HepG2 (cell line): Measurements from ENCODE around the gene TAF1A. TPM values are rescaled to one million over a fixed set of nuclear protein-coding genes. Genes with fewer than 3 reads are reported as not detected.

Experiments used
- BCL6 ChIP-seq: IDR thresholded peaks from 2 replicates; pipeline ENCODE4 v1.6.1; 2016; ENCODE audit warnings: missing genetic modification reagents, missing compliant biosample characterization
- CREB3 ChIP-seq: sonication (generic); formaldehyde crosslinking; IDR thresholded peaks from 2 replicates; pipeline ENCODE4 v1.5.0; 2020; ENCODE audit warnings: missing genetic modification reagents
- MXD3 ChIP-seq: IDR thresholded peaks from 2 replicates; pipeline ENCODE4 v1.6.1; 2016; ENCODE audit warnings: mild to moderate bottlenecking, missing biosample characterization, missing genetic modification reagents
- NR2F1 ChIP-seq, 2 experiments: fragments of 450-650 bp in 1 of 2; formaldehyde crosslinking in 1 of 2; IDR thresholded peaks; 2 replicates each; pipeline versions ENCODE4 v1.5.0 to v1.6.1; 2016 to 2020; ENCODE audit warnings: mild to moderate bottlenecking in 1 of 2, missing compliant biosample characterization in 1 of 2, missing genetic modification reagents in 1 of 2, moderate library complexity in 1 of 2
- SOX6 ChIP-seq, 2 experiments: fragments of 450-650 bp in 1 of 2; sonication (generic) in 1 of 2; formaldehyde crosslinking in 1 of 2; IDR thresholded peaks; 2 replicates each; pipeline versions ENCODE4 v1.4.0 to v1.6.1; 2017 to 2020; ENCODE audit warnings: antibody characterized with exemption in 1 of 2, mild to moderate bottlenecking in 1 of 2, missing genetic modification reagents in 1 of 2
- XRCC5 ChIP-seq: fragments of 200-400 bp; formaldehyde crosslinking; optimal IDR thresholded peaks from 2 replicates; pipeline ENCODE3; 2017; ENCODE audit warnings: mild to moderate bottlenecking, low read length
- ZBTB3 ChIP-seq: sonication (generic); formaldehyde crosslinking; IDR thresholded peaks from 2 replicates; pipeline ENCODE4 v1.4.0; 2020; ENCODE audit warnings: low read depth, mild to moderate bottlenecking, moderate library complexity, missing genetic modification reagents, borderline replicate concordance
- ZHX2 ChIP-seq, 2 experiments: sonication (generic) in 1 of 2; formaldehyde crosslinking in 1 of 2; IDR thresholded peaks; 2 replicates each; pipeline versions ENCODE4 v1.6.1 to v1.9.0; 2014 to 2022; ENCODE audit warnings: antibody characterized with exemption in 1 of 2, borderline replicate concordance in 1 of 2, inconsistent platforms in 1 of 2, low read depth in 1 of 2, missing genetic modification reagents in 1 of 2
- ZNF326 ChIP-seq: sonication (generic); formaldehyde crosslinking; IDR thresholded peaks from 2 replicates; pipeline ENCODE4 v1.4.0; 2020; ENCODE audit warnings: missing genetic modification reagents, borderline replicate concordance
- polyA plus RNA-seq, 8 experiments: library from polyadenylated mRNA; depleted of rRNA in 3 of 8; stranded (reverse) in 7 of 8; unstranded in 1 of 8; fragments of >200 nt; fragmentation: Illumina TruSeq in 4 of 8; extraction: Trizol in 4 of 8; gene quantifications; 2 replicates each; pipeline versions ENCODE4 v1.2.1 to v1.2.3, GENCODE V29; 2011 to 2016; ENCODE audit warnings: low read depth in 4 of 8, missing spikeins in 1 of 8, mixed read lengths in 1 of 8; ENCODE audit not compliant: insufficient read depth in 1 of 8
- total RNA-seq, 5 experiments: library from RNA; depleted of rRNA; stranded (reverse); fragments of >200 nt; fragmentation: Illumina TruSeq; extraction: Trizol; gene quantifications; 2 replicates each; pipeline ENCODE4 v1.2.3, GENCODE V29; 2016; ENCODE audit warnings: low read depth in 1 of 5

TAF1A gene
- total and polyA plus RNA-seq, 2 of the 13 experiments (the other 11 are each of a cell fraction or from before 2014, with no cell fraction given), result 3.3 to 10.7 TPM

GRCh38 chr1:222589462-222590302 lies at the start of gene TAF1A (continued):
- TF ChIP-seq ZHX2 (IDR thresholded peaks at IDR 0.05; ENCODE audit: low read depth) (0 out of 2 replicates have a peak, but pooled peaks have one; percentile 54), ZHX2 (CRISPR knock-in tag; IDR thresholded peaks at IDR 0.05; ENCODE audit: borderline replicate concordance) (no peak), ZNF326 (no peak), CREB3 (CRISPR knock-in tag) (no peak), NR2F1 (CRISPR knock-in tag; IDR thresholded peaks at IDR 0.05) (peak in 1 of 2 experiments; percentile 20; a peak in 1 of 4 replicates), ZBTB3 (CRISPR knock-in tag) (no peak), BCL6 (CRISPR knock-in tag) (no peak), XRCC5 (peak; percentile 61), MXD3 (peak; percentile 37; the same call in 1 of the 2 replicates), SOX6 (IDR thresholded peaks at IDR 0.05) (no peak), SOX6 (CRISPR knock-in tag; IDR thresholded peaks at IDR 0.05) (peak; percentile 36)
- TF ChIP-seq, all 625 proteins: peak for 165
